HCT116 (cell line): ENCODE measurements around the gene COPZ1. TPM values are rescaled to one million over a fixed set of nuclear protein-coding genes. Genes with fewer than 3 reads are reported as not detected.
A peak's percentile ranks its signal among the peaks of the same experiment; 100 is the strongest.

ENCODE experiments used
- ATAC-seq: fragments of 200-7000 bp; cut with Tn5 transposase; 2 replicates; pipeline ENCODE4 v1.9.1; 2020; ENCODE audit warnings: mild to moderate bottlenecking, moderate library complexity
- BruUV-seq: library from RNA; stranded (reverse); fragments of 400-500 nt; replicated peaks from 2 replicates; lab custom pipeline; 2021; lab: Mats Ljungman, UMichigan
- CTCF ChIA-PET: fragments of 300-600 bp; sonication (Branson Sonifier 250); formaldehyde crosslinking; loops from one replicate; lab custom pipeline; 2021; ENCODE audit warnings: antibody characterized with exemption; lab: Charles Lee
- POLR2A ChIA-PET: fragments of 300-600, 350-600 bp; sonication (Branson Sonifier 250); formaldehyde crosslinking; loops from one replicate; lab custom pipeline; 2021; ENCODE audit warnings: antibody characterized with exemption; lab: Charles Lee
- RAD21 ChIA-PET, 2 experiments: fragments of 300-600 bp; sonication (Branson Sonifier 250); formaldehyde crosslinking; loops; one replicate each; lab custom pipeline; 2023; ENCODE audit warnings: low total read pairs in 2 of 2; ENCODE audit not compliant: uncharacterized antibody in 2 of 2, unreplicated experiment in 2 of 2, low non-redundant PET in 1 of 2; lab: Charles Lee
- DNase-seq: peaks from one replicate; pipeline ENCODE4 v3.0.0-alpha.2; 2010; ENCODE audit warnings: low read depth, low spot score
- H2AFZ ChIP-seq: fragments of 200-600 bp; shearing (Covaris generic), sonication (generic); 2 replicates; pipeline ENCODE4 v1.6.1; 2017; ENCODE audit warnings: low read depth, mixed run types, mixed read lengths, antibody characterized with exemption, low read length; ENCODE audit not compliant: poor library complexity, severe bottlenecking
- H3K27ac ChIP-seq: 2 replicates; pipeline ENCODE4 v1.5.1; 2012; ENCODE audit warnings: low read depth, low read length
- H3K27me3 ChIP-seq: fragments of 200-600 bp; sonication (generic); 2 replicates; pipeline ENCODE4 v1.6.1; 2016; ENCODE audit warnings: mixed run types, low read length, mixed read lengths; ENCODE audit not compliant: insufficient read depth
- H3K36me3 ChIP-seq, 2 experiments: fragments of 200-500 bp in 1 of 2; fragments of 200-600 bp in 1 of 2; sonication (Bioruptor generic) in 1 of 2; sonication (generic) in 1 of 2; 2 replicates each; pipeline versions ENCODE4 v1.5.1 to v1.6.1; 2014 to 2016; ENCODE audit warnings: low read length in 2 of 2, inconsistent platforms in 1 of 2, mixed read lengths in 1 of 2, mixed run types in 1 of 2; ENCODE audit not compliant: insufficient read depth in 2 of 2, control insufficient read depth in 1 of 2
- H3K4me1 ChIP-seq, 2 experiments: fragments of 200-600 bp in 1 of 2; sonication (generic) in 1 of 2; 2 replicates each; pipeline versions ENCODE4 v1.5.1 to v1.6.1; 2012 to 2017; ENCODE audit warnings: low read length in 2 of 2, inconsistent platforms in 1 of 2, mild to moderate bottlenecking in 1 of 2, mixed read lengths in 1 of 2, mixed run types in 1 of 2, moderate library complexity in 1 of 2; ENCODE audit not compliant: insufficient read depth in 2 of 2, control insufficient read depth in 1 of 2
- H3K4me2 ChIP-seq: fragments of 200-600 bp; sonication (generic); 2 replicates; pipeline ENCODE4 v1.6.1; 2017; ENCODE audit warnings: mixed run types, low read length, mixed read lengths
- H3K4me3 ChIP-seq, 2 experiments: fragments of 200-600 bp in 1 of 2; sonication (generic) in 1 of 2; replicated peaks in 1 of 2; 2 replicates each; pipeline ENCODE4 v1.5.1; 2011 to 2016; ENCODE audit warnings: low read length in 2 of 2, control low read depth in 1 of 2, low read depth in 1 of 2, mild to moderate bottlenecking in 1 of 2, mixed read lengths in 1 of 2, mixed run types in 1 of 2
- H3K79me2 ChIP-seq: fragments of 200-600 bp; sonication (generic); 2 replicates; pipeline ENCODE4 v1.6.1; 2017; ENCODE audit warnings: mild to moderate bottlenecking, mixed run types, low read length, moderate library complexity, mixed read lengths; ENCODE audit not compliant: insufficient read depth
- H3K9ac ChIP-seq: fragments of 200-600 bp; sonication (generic); 2 replicates; pipeline ENCODE4 v1.6.1; 2016; ENCODE audit warnings: low read length, mixed read lengths
- H3K9me2 ChIP-seq: fragments of 200-600 bp; sonication (generic), shearing (Covaris generic); 2 replicates; pipeline ENCODE4 v1.6.1; 2017; ENCODE audit warnings: mixed run types, mild to moderate bottlenecking, moderate library complexity; ENCODE audit not compliant: insufficient read depth
- H3K9me3 ChIP-seq, 2 experiments: fragments of 200-500 bp in 1 of 2; fragments of 200-600 bp in 1 of 2; sonication (Bioruptor generic) in 1 of 2; sonication (generic) in 1 of 2; 2 replicates each; pipeline ENCODE4 v1.6.1; 2014 to 2017; ENCODE audit warnings: low read length in 2 of 2, mixed read lengths in 2 of 2, inconsistent platforms in 1 of 2, low read depth in 1 of 2, mild to moderate bottlenecking in 1 of 2, mixed run types in 1 of 2, moderate library complexity in 1 of 2; ENCODE audit not compliant: control insufficient read depth in 1 of 2, insufficient read depth in 1 of 2
- H4K20me1 ChIP-seq: fragments of 200-600 bp; sonication (generic), shearing (Covaris generic); 2 replicates; pipeline ENCODE4 v1.6.1; 2017; ENCODE audit warnings: mixed run types, mild to moderate bottlenecking, moderate library complexity; ENCODE audit not compliant: insufficient read depth
- POLR2AphosphoS5 ChIP-seq: IDR thresholded peaks from 2 replicates; pipeline ENCODE4 v1.6.1; 2011; ENCODE audit warnings: mild to moderate bottlenecking, low read depth, low read length, moderate library complexity
- RAD21 ChIP-seq: IDR thresholded peaks from 2 replicates; pipeline ENCODE4 v1.6.1; 2012; ENCODE audit warnings: low read depth, mild to moderate bottlenecking
- intact Hi-C: fragments of 100-400 bp; cut with micrococcal nuclease; formaldehyde crosslinking; loops from 2 replicates; pipeline ENCODE4 v1.10.0; 2022
- total RNA-seq: library from RNA; stranded (reverse); gene quantifications from one replicate; pipeline ENCODE4 v1.2.1, GENCODE V29; 2021; ENCODE audit not compliant: unreplicated experiment
- TF ChIP-seq, protein P1 (sequence below), 3 experiments: fragments of 200-600 bp in 1 of 3; sonication (generic) in 1 of 3; IDR thresholded peaks in 2 of 3; conservative IDR thresholded peaks in 1 of 3; 2 replicates each; pipeline ENCODE4 v1.5.1; 2012 to 2017; ENCODE audit warnings: low read depth in 2 of 3, low read length in 2 of 3, antibody characterized with exemption in 1 of 3, borderline replicate concordance in 1 of 3, control low read depth in 1 of 3, mild to moderate bottlenecking in 1 of 3, mixed read lengths in 1 of 3, mixed run types in 1 of 3, moderate library complexity in 1 of 3; ENCODE audit not compliant: insufficient read depth in 1 of 3

COPZ1 gene
- total RNA-seq, 1 experiment from 2014 or later, result 191 TPM

DNA sequence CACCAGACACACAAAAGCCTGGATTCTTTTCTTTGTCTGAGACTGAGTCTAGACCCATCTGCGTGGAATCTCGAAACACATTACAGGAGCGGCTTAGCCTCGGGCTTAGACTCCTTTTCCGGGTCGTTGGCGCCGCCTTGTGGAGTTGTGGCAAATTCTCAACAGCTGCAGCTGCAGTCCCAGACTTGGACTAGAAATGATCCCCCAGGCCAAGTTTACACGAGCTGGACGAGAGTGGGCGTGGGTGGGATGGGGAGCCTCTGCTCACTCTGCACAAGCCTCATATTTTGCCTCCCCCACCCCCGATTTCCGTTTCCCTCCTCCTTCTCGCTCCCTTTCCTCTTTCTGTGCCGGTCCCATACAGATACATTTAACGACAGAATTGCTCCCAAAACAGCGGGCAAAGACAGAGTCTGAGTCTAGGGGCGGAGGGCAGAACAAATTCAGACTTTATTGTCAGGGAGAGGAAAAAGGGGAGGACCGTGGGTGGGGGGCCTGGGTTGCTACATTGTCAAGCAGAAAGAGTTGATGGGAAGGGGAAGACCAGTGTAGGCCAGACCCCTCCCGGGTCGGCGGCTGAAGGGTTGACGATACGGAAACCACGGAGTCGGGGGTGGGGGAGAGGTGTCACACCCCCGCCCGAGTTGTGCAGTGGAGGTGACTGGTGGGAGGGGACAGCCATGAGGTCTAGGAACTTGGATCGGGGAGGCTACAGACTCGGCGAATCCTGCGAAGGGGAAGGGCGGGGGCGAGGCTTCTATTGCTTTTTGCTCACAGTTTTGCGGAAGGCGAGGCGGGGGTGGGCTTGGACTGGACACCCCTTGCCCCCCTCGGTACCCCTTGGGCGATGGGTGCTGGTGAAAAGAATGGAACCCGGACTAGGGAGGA lies 44.0 kb downstream of the COPZ1 start:
- intact Hi-C loops, result no loop called here
- H2AFZ ChIP-seq, result no peak overlapping the region
- peaks cover 30 to 58% of the 10 kb centered on the region in 2 experiments for H3K4me1 ChIP-seq
- DNase-seq (peak; percentile 67), ATAC-seq (peak; percentile 72)
- H3K27ac ChIP-seq, result no peak overlapping the region
- no peaks in the 10 kb centered on the region for H3K79me2 ChIP-seq
- TSS peak; percentile 38 for BruUV-seq
- H3K4me3 ChIP-seq, result no peak overlapping the region
- CTCF ChIA-PET, result interaction anchor here (0.6 to 2.2 kb wide), 16 partner anchors 9 to 363 kb away, joined by 3 to 29 read pairs (median 4); partner anchors contain the start of genes CBX5 and HNRNPA1
- POLR2A ChIA-PET, result interaction anchor here (0.8 kb wide), 1 partner anchor 105 kb away, joined by 3 read pairs; no protein-coding TSS in a partner anchor
- TF ChIP-seq, protein P1, sequence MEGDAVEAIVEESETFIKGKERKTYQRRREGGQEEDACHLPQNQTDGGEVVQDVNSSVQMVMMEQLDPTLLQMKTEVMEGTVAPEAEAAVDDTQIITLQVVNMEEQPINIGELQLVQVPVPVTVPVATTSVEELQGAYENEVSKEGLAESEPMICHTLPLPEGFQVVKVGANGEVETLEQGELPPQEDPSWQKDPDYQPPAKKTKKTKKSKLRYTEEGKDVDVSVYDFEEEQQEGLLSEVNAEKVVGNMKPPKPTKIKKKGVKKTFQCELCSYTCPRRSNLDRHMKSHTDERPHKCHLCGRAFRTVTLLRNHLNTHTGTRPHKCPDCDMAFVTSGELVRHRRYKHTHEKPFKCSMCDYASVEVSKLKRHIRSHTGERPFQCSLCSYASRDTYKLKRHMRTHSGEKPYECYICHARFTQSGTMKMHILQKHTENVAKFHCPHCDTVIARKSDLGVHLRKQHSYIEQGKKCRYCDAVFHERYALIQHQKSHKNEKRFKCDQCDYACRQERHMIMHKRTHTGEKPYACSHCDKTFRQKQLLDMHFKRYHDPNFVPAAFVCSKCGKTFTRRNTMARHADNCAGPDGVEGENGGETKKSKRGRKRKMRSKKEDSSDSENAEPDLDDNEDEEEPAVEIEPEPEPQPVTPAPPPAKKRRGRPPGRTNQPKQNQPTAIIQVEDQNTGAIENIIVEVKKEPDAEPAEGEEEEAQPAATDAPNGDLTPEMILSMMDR (IDR thresholded peaks at IDR 0.05 in 2 of 3, conservative IDR thresholded peaks at IDR 0.05 in 1 of 3; ENCODE audit: borderline replicate concordance in 1 of 3, insufficient read depth in 1 of 3, low read depth in 2 of 3, low read length in 2 of 3), result peak; percentile 87 to 96 (median 90)
- TF ChIP-seq POLR2AphosphoS5 (no peak), RAD21 (peak; percentile 90)
- H3K9me2 ChIP-seq, result no peaks in the 10 kb centered on the region
- no peaks in the 10 kb centered on the region for H4K20me1 ChIP-seq
- peak overlapping the region; percentile 29 for H3K9ac ChIP-seq
- H3K9me3 ChIP-seq, result no peaks in the 10 kb centered on the region
- H3K27me3 ChIP-seq, result no peaks in the 10 kb centered on the region
- RAD21 ChIA-PET, result interaction anchor here (0.6 to 1.6 kb wide), 5 partner anchors 11 to 80 kb away, joined by 3 to 7 read pairs (median 5); no protein-coding TSS in a partner anchor
- no peaks in the 10 kb centered on the region for H3K36me3 ChIP-seq
- peak overlapping the region; percentile 53 for H3K4me2 ChIP-seq
